PFSK-1 (cell line): Measurements from ENCODE around the gene TNNI3K.

Experiments
- POLR2AphosphoS5 ChIP-seq: IDR thresholded peaks from 2 replicates; pipeline ENCODE4 v1.6.1; 2012; ENCODE audit warnings: low read depth, mild to moderate bottlenecking, control low read depth, low read length, moderate library complexity
- TAF1 ChIP-seq: IDR thresholded peaks from 2 replicates; pipeline ENCODE4 v1.6.1; 2012; ENCODE audit warnings: low read length, control low read depth, borderline replicate concordance; ENCODE audit not compliant: insufficient read depth
- TF ChIP-seq, protein P1 (sequence below), 2 experiments: IDR thresholded peaks; 2 replicates each; pipeline versions ENCODE4 v1.6.1 to v1.8.0; 2011 to 2012; ENCODE audit warnings: low read depth in 2 of 2, low read length in 2 of 2, control low read depth in 1 of 2, inconsistent platforms in 1 of 2, mild to moderate bottlenecking in 1 of 2, moderate library complexity in 1 of 2; ENCODE audit not compliant: insufficient read depth in 1 of 2

- TF ChIP-seq TAF1 = no peak
- TF ChIP-seq POLR2AphosphoS5 = no peak
- TF ChIP-seq, protein P1, sequence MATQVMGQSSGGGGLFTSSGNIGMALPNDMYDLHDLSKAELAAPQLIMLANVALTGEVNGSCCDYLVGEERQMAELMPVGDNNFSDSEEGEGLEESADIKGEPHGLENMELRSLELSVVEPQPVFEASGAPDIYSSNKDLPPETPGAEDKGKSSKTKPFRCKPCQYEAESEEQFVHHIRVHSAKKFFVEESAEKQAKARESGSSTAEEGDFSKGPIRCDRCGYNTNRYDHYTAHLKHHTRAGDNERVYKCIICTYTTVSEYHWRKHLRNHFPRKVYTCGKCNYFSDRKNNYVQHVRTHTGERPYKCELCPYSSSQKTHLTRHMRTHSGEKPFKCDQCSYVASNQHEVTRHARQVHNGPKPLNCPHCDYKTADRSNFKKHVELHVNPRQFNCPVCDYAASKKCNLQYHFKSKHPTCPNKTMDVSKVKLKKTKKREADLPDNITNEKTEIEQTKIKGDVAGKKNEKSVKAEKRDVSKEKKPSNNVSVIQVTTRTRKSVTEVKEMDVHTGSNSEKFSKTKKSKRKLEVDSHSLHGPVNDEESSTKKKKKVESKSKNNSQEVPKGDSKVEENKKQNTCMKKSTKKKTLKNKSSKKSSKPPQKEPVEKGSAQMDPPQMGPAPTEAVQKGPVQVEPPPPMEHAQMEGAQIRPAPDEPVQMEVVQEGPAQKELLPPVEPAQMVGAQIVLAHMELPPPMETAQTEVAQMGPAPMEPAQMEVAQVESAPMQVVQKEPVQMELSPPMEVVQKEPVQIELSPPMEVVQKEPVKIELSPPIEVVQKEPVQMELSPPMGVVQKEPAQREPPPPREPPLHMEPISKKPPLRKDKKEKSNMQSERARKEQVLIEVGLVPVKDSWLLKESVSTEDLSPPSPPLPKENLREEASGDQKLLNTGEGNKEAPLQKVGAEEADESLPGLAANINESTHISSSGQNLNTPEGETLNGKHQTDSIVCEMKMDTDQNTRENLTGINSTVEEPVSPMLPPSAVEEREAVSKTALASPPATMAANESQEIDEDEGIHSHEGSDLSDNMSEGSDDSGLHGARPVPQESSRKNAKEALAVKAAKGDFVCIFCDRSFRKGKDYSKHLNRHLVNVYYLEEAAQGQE (IDR thresholded peaks at IDR 0.05; ENCODE audit: insufficient read depth in 1 of 2, low read depth in 2 of 2, low read length in 2 of 2) = no peak
Observed at GRCh38 chr1:74502858-74503257, 267.7 kb downstream of the TNNI3K start.
